Right lobe of liver (tissue), 6 donors: ENCODE measurements around the gene DMRT1. TPM values are rescaled to one million over a fixed set of nuclear protein-coding genes. Genes with fewer than 3 reads are reported as not detected.

ENCODE experiments used
- ATAC-seq, 4 donors: fragments of 200-7000 bp; cut with Tn5 transposase; one replicate each; pipeline ENCODE4 v1.9.1; 2020; ENCODE audit warnings: mild to moderate bottlenecking in 4 of 4, moderate library complexity in 4 of 4
- DNase-seq, 3 donors: peaks; one replicate each; pipeline ENCODE4 v3.0.0-alpha.2; 2020
- H3K27ac ChIP-seq, 3 donors: fragments of 200-600 bp; one replicate each; pipeline ENCODE4 v1.8.0; 2022
- H3K27me3 ChIP-seq, 2 donors: fragments of 200-600 bp; one replicate each; pipeline ENCODE4 v1.8.0; 2022
- H3K36me3 ChIP-seq, 4 donors: fragments of 200-600 bp; sonication (generic) in 1 of 4; one replicate each; pipeline versions ENCODE4 v1.5.1 to v1.8.0; 2017 to 2022; ENCODE audit warnings: control low read depth in 1 of 4
- H3K4me1 ChIP-seq, 4 donors: fragments of 200-600 bp; sonication (generic) in 1 of 4; one replicate each; pipeline versions ENCODE4 v1.5.1 to v1.8.0; 2017 to 2022; ENCODE audit warnings: control low read depth in 1 of 4
- H3K4me3 ChIP-seq, 3 donors: fragments of 200-600 bp; one replicate each; pipeline ENCODE4 v1.8.0; 2022
- H3K9me3 ChIP-seq, 4 donors: fragments of 200-600 bp; sonication (generic) in 1 of 4; one replicate each; pipeline versions ENCODE4 v1.5.1 to v1.8.0; 2017 to 2022; ENCODE audit warnings: control low read depth in 1 of 4
- CTCF ChIP-seq, 4 donors: fragments of 200-600 bp in 3 of 4; fragments of 450-650 bp in 1 of 4; IDR thresholded peaks; one replicate each; pipeline versions ENCODE4 v1.5.1 to v1.8.0; 2016 to 2022; ENCODE audit warnings: antibody characterized with exemption in 4 of 4, mild to moderate bottlenecking in 2 of 4
- POLR2A ChIP-seq: fragments of 450-650 bp; IDR thresholded peaks from one replicate; pipeline ENCODE4 v1.6.1; 2017; ENCODE audit warnings: antibody characterized with exemption, mild to moderate bottlenecking
- WGBS: methylation state at CpG from one replicate; pipeline ENCODE4 v1.1.6; 2018; ENCODE audit warnings: low coverage, low lambda C conversion rate; ENCODE audit not compliant: insufficient coverage; ENCODE audit errors: missing lambda C conversion rate; 5-methylcytosine and 5-hydroxymethylcytosine counted together
- intact Hi-C, 2 donors: fragments of 100-400 bp; cut with DNase I; formaldehyde crosslinking; loops; one replicate each; pipeline versions ENCODE4 v1.11.2 to v1.14.1; 2022
- total RNA-seq, 6 experiments: library from RNA; depleted of rRNA in 2 of 6; stranded (reverse); fragments of >200 nt in 2 of 6; fragmentation: NEBNext Ultra II Directional in 3 of 6; extraction: Animal tissue kit (Norgen Biotek cat#: 25700) in 3 of 6; gene quantifications; one replicate each; pipeline versions ENCODE4 v1.1.0 to v1.2.4, GENCODE V29; 2016 to 2023
- donor health status: DM: no; HTN: yes; CAD: no.
- donor health status: DM: no; HTN: no; CAD: no.
- donor health status: DM: no; HTN: no; CAD: no.
- donor health status: DM: no; HTN: yes; CAD: no.
- donor health status: DM: no; HTN: yes; CAD: no.

The DMRT1 gene
- total RNA-seq, 6 experiments from 2014 or later: not detected

GRCh38 chr9:800591-801150 lies 40.8 kb upstream of the DMRT1 start:
- 59% methylated on average over 9 of the region's 9 CpGs for whole genome bisulfite sequencing
- no peak overlapping the region for H3K27ac ChIP-seq
- TF ChIP-seq CTCF (IDR thresholded peaks at IDR 0.05) (no peak), POLR2A (no peak)
- no peaks in the 10 kb centered on the region for H3K36me3 ChIP-seq
- H3K9me3 ChIP-seq: no peaks in the 10 kb centered on the region
- H3K4me1 ChIP-seq: no peaks in the 10 kb centered on the region
- ATAC-seq (no peak), DNase-seq (no peak)
- intact Hi-C loops: loop anchor here in 1 of 2 donors (10.0 kb wide), 1 partner anchor 216 kb away; no protein-coding TSS in a partner anchor
- no peak overlapping the region for H3K4me3 ChIP-seq
- no peaks in the 10 kb centered on the region for H3K27me3 ChIP-seq

- no peaks in the 10 kb centered on the region for H3K27me3 ChIP-seq
- H3K4me1 ChIP-seq: no peaks in the 10 kb centered on the region
- TF ChIP-seq POLR2A (no peak), CTCF (IDR thresholded peaks at IDR 0.05) (no peak)
- H3K4me3 ChIP-seq: no peak overlapping the region
- intact Hi-C loops: loop anchor here in 1 of 2 donors (10.0 kb wide), 1 partner anchor 217 kb away; no protein-coding TSS in a partner anchor
- no peaks in the 10 kb centered on the region for H3K36me3 ChIP-seq
- DNase-seq (peak in 1 of 3 donors; percentile 28), ATAC-seq (peak in 3 of 4 donors; percentile 37 to 70 (median 63))
- H3K27ac ChIP-seq: no peak overlapping the region
- 63% methylated on average over 11 of the region's 11 CpGs for WGBS
- no peaks in the 10 kb centered on the region for H3K9me3 ChIP-seq
Measured at GRCh38 chr9:801399-802071, 40.0 kb upstream of the DMRT1 start.

- no peaks in the 10 kb centered on the region for H3K36me3 ChIP-seq
- no peak overlapping the region for H3K4me3 ChIP-seq
- TF ChIP-seq POLR2A: no peak
- TF ChIP-seq CTCF (IDR thresholded peaks at IDR 0.05): no peak
- no peak for DNase-seq
- H3K27me3 ChIP-seq: no peaks in the 10 kb centered on the region
- H3K4me1 ChIP-seq: no peaks in the 10 kb centered on the region
- no peaks in the 10 kb centered on the region for H3K9me3 ChIP-seq
- ATAC-seq: no peak
- no peak overlapping the region for H3K27ac ChIP-seq
- intact Hi-C loops: loop anchor here in 1 of 2 donors (10.0 kb wide), 1 partner anchor 219 kb away; no protein-coding TSS in a partner anchor
Measured at GRCh38 chr9:804026-804425, 37.5 kb upstream of the DMRT1 start.

GRCh38 chr9:805151-805550 lies 36.3 kb upstream of the DMRT1 start:
- no peaks in the 10 kb centered on the region for H3K4me1 ChIP-seq
- 77% methylated on average over 3 of the region's 3 CpGs for WGBS
- intact Hi-C loops: loop anchor here in 1 of 2 donors (10.0 kb wide), 1 partner anchor 220 kb away; no protein-coding TSS in a partner anchor
- no peaks in the 10 kb centered on the region for H3K9me3 ChIP-seq
- no peak overlapping the region for H3K4me3 ChIP-seq
- ATAC-seq: no peak
- no peaks in the 10 kb centered on the region for H3K36me3 ChIP-seq
- H3K27me3 ChIP-seq: no peaks in the 10 kb centered on the region
- TF ChIP-seq POLR2A: no peak
- no peak for TF ChIP-seq CTCF (IDR thresholded peaks at IDR 0.05)
- DNase-seq: no peak
- no peak overlapping the region for H3K27ac ChIP-seq
